ENCODE data around the gene BPIFA3. TPM values are rescaled to one million over a fixed set of nuclear protein-coding genes. Genes with fewer than 3 reads are reported as not detected.

BPIFA3 gene
- total and polyA plus RNA-seq, 9 of the 15 experiments (the other 6 are each of a cell fraction or from before 2014, with no cell fraction given), result not detected

DNA sequence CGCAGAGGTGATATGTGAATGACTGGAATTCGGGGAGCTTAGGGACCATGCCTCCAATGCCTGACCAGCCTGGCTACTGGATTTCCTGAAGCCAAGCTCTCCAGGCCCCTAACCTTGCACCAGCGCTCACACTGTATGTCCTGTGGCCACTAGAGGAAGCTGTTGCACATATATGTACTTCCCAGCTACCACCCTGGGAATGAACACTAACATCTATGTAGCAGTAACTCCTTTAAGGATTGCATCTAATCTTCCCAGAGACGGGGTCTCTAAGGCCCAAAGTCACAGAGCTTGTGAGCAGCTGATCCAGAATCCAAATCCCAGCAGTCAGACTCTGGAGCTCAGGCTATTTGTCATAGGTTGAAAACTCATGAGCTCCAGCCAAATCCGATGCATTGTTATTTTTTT is 45.5 kb downstream of the BPIFA3 start:
- WGBS (ENCODE audit: insufficient coverage, low coverage, missing lambda C conversion rate), result 7% methylated on average over 5 of the region's 5 CpGs
- in situ Hi-C loops (cut with MboI), result no loop called here
- FAIRE-seq, result peak; percentile 73

More for the DNA sequence above, 45.5 kb downstream of the BPIFA3 start:
- ChIA-PET POLR2A (interaction anchor here (0.6 kb wide), 1 partner anchor 823 kb away, joined by 3 read pairs; no protein-coding TSS in a partner anchor), CTCF (ENCODE audit: low intra/inter-chr PET ratio) (interaction anchor here (0.6 to 0.7 kb wide), 3 partner anchors 29 to 1410 kb away, joined by 3 to 4 read pairs (median 4); no protein-coding TSS in a partner anchor)
- Histone ChIP-seq H3K4me2 (ENCODE audit: insufficient read depth, low read length) (no peak overlapping the region), H3K9me3 (replicated peaks; ENCODE audit: control insufficient read depth, insufficient read depth, low read depth, low read length) (no peaks in the 10 kb centered on the region), H3K36me3 (ENCODE audit: control insufficient read depth, insufficient read depth, low read length) (no peaks in the 10 kb centered on the region), H3K9ac (ENCODE audit: insufficient read depth in 1 of 2, low read depth in 2 of 2, low read length in 2 of 2) (no peak overlapping the region), H3K27me3 (ENCODE audit: control insufficient read depth in 2 of 2, insufficient read depth in 2 of 2, low read length in 2 of 2) (no peaks in the 10 kb centered on the region), H3K4me1 (replicated peaks in 1 of 2; ENCODE audit: control insufficient read depth in 2 of 2, insufficient read depth in 2 of 2, low read length in 2 of 2) (no peaks in the 10 kb centered on the region), H4K20me1 (replicated peaks; ENCODE audit: control insufficient read depth, insufficient read depth, low read length) (no peaks in the 10 kb centered on the region), H2AFZ (ENCODE audit: low read depth, low read length) (no peak overlapping the region), H3K27ac (ENCODE audit: extremely low read depth, low read depth, low read length) (no peak overlapping the region), H3K9me1 (ENCODE audit: control insufficient read depth, insufficient read depth, low read length) (no peaks in the 10 kb centered on the region), H3K4me3 (no peak overlapping the region), H3K79me2 (ENCODE audit: control insufficient read depth, insufficient read depth, low read length) (no peaks in the 10 kb centered on the region)
- peak; percentile 20 to 56 (median 32) for DNase-seq (ENCODE audit: extremely low read depth in 1 of 4, low spot score in 3 of 4)
- ATAC-seq, result peak; percentile 95
- intact Hi-C loops (cut with micrococcal nuclease), result no loop called here
- no TSS peak for BruUV-seq (replicated peaks)
- TF ChIP-seq FOS (IDR thresholded peaks at IDR 0.05; ENCODE audit: extremely low read depth, insufficient read length) (no peak), NCOA2 (IDR thresholded peaks at IDR 0.05; ENCODE audit: partially characterized antibody in 2 of 2) (peak in 1 of 2 experiments; percentile 56), ZNF76 (CRISPR knock-in tag; IDR thresholded peaks at IDR 0.05; ENCODE audit: borderline replicate concordance) (no peak), RAD21 (CRISPR knock-in tag; conservative IDR thresholded peaks at IDR 0.05 in 1 of 2, IDR thresholded peaks at IDR 0.05 in 1 of 2) (peak in 1 of 2 experiments; percentile 62; a peak in 2 of 4 replicates), SRF (CRISPR knock-in tag; IDR thresholded peaks at IDR 0.05) (peak in 1 of 2 experiments; percentile 47; a peak in 1 of 4 replicates), CREM (IDR thresholded peaks at IDR 0.05; ENCODE audit: low read depth) (peak; percentile 6; the same call in 1 of the 2 replicates)
- TF ChIP-seq, protein P1, sequence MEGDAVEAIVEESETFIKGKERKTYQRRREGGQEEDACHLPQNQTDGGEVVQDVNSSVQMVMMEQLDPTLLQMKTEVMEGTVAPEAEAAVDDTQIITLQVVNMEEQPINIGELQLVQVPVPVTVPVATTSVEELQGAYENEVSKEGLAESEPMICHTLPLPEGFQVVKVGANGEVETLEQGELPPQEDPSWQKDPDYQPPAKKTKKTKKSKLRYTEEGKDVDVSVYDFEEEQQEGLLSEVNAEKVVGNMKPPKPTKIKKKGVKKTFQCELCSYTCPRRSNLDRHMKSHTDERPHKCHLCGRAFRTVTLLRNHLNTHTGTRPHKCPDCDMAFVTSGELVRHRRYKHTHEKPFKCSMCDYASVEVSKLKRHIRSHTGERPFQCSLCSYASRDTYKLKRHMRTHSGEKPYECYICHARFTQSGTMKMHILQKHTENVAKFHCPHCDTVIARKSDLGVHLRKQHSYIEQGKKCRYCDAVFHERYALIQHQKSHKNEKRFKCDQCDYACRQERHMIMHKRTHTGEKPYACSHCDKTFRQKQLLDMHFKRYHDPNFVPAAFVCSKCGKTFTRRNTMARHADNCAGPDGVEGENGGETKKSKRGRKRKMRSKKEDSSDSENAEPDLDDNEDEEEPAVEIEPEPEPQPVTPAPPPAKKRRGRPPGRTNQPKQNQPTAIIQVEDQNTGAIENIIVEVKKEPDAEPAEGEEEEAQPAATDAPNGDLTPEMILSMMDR (IDR thresholded peaks at IDR 0.05 in 2 of 3, conservative IDR thresholded peaks at IDR 0.05 in 1 of 3; ENCODE audit: insufficient read depth in 2 of 3, low read depth in 1 of 3, low read length in 3 of 3), result peak; percentile 70 to 74 (median 73)
- TF ChIP-seq, protein P2, sequence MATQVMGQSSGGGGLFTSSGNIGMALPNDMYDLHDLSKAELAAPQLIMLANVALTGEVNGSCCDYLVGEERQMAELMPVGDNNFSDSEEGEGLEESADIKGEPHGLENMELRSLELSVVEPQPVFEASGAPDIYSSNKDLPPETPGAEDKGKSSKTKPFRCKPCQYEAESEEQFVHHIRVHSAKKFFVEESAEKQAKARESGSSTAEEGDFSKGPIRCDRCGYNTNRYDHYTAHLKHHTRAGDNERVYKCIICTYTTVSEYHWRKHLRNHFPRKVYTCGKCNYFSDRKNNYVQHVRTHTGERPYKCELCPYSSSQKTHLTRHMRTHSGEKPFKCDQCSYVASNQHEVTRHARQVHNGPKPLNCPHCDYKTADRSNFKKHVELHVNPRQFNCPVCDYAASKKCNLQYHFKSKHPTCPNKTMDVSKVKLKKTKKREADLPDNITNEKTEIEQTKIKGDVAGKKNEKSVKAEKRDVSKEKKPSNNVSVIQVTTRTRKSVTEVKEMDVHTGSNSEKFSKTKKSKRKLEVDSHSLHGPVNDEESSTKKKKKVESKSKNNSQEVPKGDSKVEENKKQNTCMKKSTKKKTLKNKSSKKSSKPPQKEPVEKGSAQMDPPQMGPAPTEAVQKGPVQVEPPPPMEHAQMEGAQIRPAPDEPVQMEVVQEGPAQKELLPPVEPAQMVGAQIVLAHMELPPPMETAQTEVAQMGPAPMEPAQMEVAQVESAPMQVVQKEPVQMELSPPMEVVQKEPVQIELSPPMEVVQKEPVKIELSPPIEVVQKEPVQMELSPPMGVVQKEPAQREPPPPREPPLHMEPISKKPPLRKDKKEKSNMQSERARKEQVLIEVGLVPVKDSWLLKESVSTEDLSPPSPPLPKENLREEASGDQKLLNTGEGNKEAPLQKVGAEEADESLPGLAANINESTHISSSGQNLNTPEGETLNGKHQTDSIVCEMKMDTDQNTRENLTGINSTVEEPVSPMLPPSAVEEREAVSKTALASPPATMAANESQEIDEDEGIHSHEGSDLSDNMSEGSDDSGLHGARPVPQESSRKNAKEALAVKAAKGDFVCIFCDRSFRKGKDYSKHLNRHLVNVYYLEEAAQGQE (IDR thresholded peaks at IDR 0.05; ENCODE audit: borderline replicate concordance), result peak; percentile 15; the same call in 1 of the 2 replicates
- TF ChIP-seq, protein P2 (CRISPR knock-in tag; IDR thresholded peaks at IDR 0.05; ENCODE audit: low read depth), result no peak

All from K562 (cell line).